ENCODE results near the gene KISS1. TPM values are rescaled to one million over a fixed set of nuclear protein-coding genes. Genes with fewer than 3 reads are reported as not detected.

Gene KISS1
- total RNA-seq, 1 experiment from 2014 or later = 0.35 TPM

- Mint-ChIP-seq H3K4me1 (no peaks in the 10 kb centered on the region), H3K36me3 (no peaks in the 10 kb centered on the region), H3K27ac (no peak overlapping the region), H3K27me3 (ENCODE audit: low read depth) (peaks cover 42% of the 10 kb centered on the region), H3K4me3 (no peak overlapping the region), H3K9me3 (peaks cover 23% of the 10 kb centered on the region)
- DNase-seq (ENCODE audit: low spot score) = no peak
- ATAC-seq = no peak
- TF ChIP-seq, protein P1, sequence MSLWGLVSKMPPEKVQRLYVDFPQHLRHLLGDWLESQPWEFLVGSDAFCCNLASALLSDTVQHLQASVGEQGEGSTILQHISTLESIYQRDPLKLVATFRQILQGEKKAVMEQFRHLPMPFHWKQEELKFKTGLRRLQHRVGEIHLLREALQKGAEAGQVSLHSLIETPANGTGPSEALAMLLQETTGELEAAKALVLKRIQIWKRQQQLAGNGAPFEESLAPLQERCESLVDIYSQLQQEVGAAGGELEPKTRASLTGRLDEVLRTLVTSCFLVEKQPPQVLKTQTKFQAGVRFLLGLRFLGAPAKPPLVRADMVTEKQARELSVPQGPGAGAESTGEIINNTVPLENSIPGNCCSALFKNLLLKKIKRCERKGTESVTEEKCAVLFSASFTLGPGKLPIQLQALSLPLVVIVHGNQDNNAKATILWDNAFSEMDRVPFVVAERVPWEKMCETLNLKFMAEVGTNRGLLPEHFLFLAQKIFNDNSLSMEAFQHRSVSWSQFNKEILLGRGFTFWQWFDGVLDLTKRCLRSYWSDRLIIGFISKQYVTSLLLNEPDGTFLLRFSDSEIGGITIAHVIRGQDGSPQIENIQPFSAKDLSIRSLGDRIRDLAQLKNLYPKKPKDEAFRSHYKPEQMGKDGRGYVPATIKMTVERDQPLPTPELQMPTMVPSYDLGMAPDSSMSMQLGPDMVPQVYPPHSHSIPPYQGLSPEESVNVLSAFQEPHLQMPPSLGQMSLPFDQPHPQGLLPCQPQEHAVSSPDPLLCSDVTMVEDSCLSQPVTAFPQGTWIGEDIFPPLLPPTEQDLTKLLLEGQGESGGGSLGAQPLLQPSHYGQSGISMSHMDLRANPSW (CRISPR knock-in tag; conservative IDR thresholded peaks at IDR 0.05; ENCODE audit: low read depth) = no peak
- TF ChIP-seq SOX15 (CRISPR knock-in tag; IDR thresholded peaks at IDR 0.05) = no peak
- TF ChIP-seq CBFB (CRISPR knock-in tag; IDR thresholded peaks at IDR 0.05; ENCODE audit: low read depth) = no peak
- no peak for TF ChIP-seq ZNF671 (CRISPR knock-in tag; IDR thresholded peaks at IDR 0.05)
- TF ChIP-seq NFYB (CRISPR knock-in tag; conservative IDR thresholded peaks at IDR 0.05; ENCODE audit: low read depth) = no peak
- TF ChIP-seq ATF3 (CRISPR knock-in tag; conservative IDR thresholded peaks at IDR 0.05) = no peak
- no peak for TF ChIP-seq GRHL2 (CRISPR knock-in tag; IDR thresholded peaks at IDR 0.05; ENCODE audit: insufficient replicate concordance, severe bottlenecking)
- no peak for TF ChIP-seq OVOL2 (CRISPR knock-in tag; IDR thresholded peaks at IDR 0.05; ENCODE audit: borderline replicate concordance)
- no peak for TF ChIP-seq NFE2L1 (CRISPR knock-in tag; IDR thresholded peaks at IDR 0.05)
- no peak for TF ChIP-seq FOXJ3 (CRISPR knock-in tag; IDR thresholded peaks at IDR 0.05; ENCODE audit: borderline replicate concordance)
- no peak for TF ChIP-seq PREB (CRISPR knock-in tag; IDR thresholded peaks at IDR 0.05; ENCODE audit: borderline replicate concordance)
- no peak for TF ChIP-seq ZNF512 (CRISPR knock-in tag; IDR thresholded peaks at IDR 0.05; ENCODE audit: borderline replicate concordance)
- no peak for TF ChIP-seq MAX (CRISPR knock-in tag; IDR thresholded peaks at IDR 0.05)
- TF ChIP-seq CREM (CRISPR knock-in tag; IDR thresholded peaks at IDR 0.05) = no peak
- no peak for TF ChIP-seq SMAD3 (CRISPR knock-in tag; IDR thresholded peaks at IDR 0.05; ENCODE audit: borderline replicate concordance)
- ChIA-PET POLR2A (no interaction called here), CTCF (interaction anchor here (1.5 to 4.9 kb wide), 3 partner anchors 12 to 30 kb away, joined by 3 to 20 read pairs (median 9); no protein-coding TSS in a partner anchor)
Observed at GRCh38 chr1:204177133-204177532, 19.2 kb downstream of the KISS1 start.

- ATAC-seq = no peak
- H3K4me3 Mint-ChIP-seq = no peak overlapping the region
- H3K9me3 Mint-ChIP-seq = peaks cover 28% of the 10 kb centered on the region
- no peak for DNase-seq (ENCODE audit: low spot score)
- H3K27ac Mint-ChIP-seq = no peak overlapping the region
- no peaks in the 10 kb centered on the region for H3K4me1 Mint-ChIP-seq
- peaks cover 45% of the 10 kb centered on the region for H3K27me3 Mint-ChIP-seq (ENCODE audit: low read depth)
- ChIA-PET CTCF (interaction anchor here (1.4 to 4.9 kb wide), 5 partner anchors 13 to 38 kb away, joined by 3 to 20 read pairs (median 5); partner anchors contain the start of gene GOLT1A), POLR2A (interaction anchor here (0.6 kb wide), 1 partner anchor 18 kb away, joined by 4 read pairs; no protein-coding TSS in a partner anchor)
- peaks cover 4% of the 10 kb centered on the region for H3K36me3 Mint-ChIP-seq
- TF ChIP-seq, protein P2, sequence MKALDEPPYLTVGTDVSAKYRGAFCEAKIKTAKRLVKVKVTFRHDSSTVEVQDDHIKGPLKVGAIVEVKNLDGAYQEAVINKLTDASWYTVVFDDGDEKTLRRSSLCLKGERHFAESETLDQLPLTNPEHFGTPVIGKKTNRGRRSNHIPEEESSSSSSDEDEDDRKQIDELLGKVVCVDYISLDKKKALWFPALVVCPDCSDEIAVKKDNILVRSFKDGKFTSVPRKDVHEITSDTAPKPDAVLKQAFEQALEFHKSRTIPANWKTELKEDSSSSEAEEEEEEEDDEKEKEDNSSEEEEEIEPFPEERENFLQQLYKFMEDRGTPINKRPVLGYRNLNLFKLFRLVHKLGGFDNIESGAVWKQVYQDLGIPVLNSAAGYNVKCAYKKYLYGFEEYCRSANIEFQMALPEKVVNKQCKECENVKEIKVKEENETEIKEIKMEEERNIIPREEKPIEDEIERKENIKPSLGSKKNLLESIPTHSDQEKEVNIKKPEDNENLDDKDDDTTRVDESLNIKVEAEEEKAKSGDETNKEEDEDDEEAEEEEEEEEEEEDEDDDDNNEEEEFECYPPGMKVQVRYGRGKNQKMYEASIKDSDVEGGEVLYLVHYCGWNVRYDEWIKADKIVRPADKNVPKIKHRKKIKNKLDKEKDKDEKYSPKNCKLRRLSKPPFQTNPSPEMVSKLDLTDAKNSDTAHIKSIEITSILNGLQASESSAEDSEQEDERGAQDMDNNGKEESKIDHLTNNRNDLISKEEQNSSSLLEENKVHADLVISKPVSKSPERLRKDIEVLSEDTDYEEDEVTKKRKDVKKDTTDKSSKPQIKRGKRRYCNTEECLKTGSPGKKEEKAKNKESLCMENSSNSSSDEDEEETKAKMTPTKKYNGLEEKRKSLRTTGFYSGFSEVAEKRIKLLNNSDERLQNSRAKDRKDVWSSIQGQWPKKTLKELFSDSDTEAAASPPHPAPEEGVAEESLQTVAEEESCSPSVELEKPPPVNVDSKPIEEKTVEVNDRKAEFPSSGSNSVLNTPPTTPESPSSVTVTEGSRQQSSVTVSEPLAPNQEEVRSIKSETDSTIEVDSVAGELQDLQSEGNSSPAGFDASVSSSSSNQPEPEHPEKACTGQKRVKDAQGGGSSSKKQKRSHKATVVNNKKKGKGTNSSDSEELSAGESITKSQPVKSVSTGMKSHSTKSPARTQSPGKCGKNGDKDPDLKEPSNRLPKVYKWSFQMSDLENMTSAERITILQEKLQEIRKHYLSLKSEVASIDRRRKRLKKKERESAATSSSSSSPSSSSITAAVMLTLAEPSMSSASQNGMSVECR (CRISPR knock-in tag; IDR thresholded peaks at IDR 0.05; ENCODE audit: borderline replicate concordance) = no peak
- no peak for TF ChIP-seq ZNF219 (CRISPR knock-in tag; IDR thresholded peaks at IDR 0.05; ENCODE audit: borderline replicate concordance)
- no peak for TF ChIP-seq ZNF671 (CRISPR knock-in tag; IDR thresholded peaks at IDR 0.05)
- no peak for TF ChIP-seq ZNF423 (CRISPR knock-in tag; IDR thresholded peaks at IDR 0.05)
- no peak for TF ChIP-seq ZNF263 (CRISPR knock-in tag; IDR thresholded peaks at IDR 0.05; ENCODE audit: low read depth)
- no peak for TF ChIP-seq CTCF (IDR thresholded peaks at IDR 0.05)
- no peak for TF ChIP-seq EMX1 (CRISPR knock-in tag; IDR thresholded peaks at IDR 0.05)
- no peak for TF ChIP-seq NFATC4 (CRISPR knock-in tag; IDR thresholded peaks at IDR 0.05)
- TF ChIP-seq CREB1 (CRISPR knock-in tag; IDR thresholded peaks at IDR 0.05) = no peak
- no peak for TF ChIP-seq CBFB (CRISPR knock-in tag; IDR thresholded peaks at IDR 0.05; ENCODE audit: low read depth)
Observed at GRCh38 chr1:204176049-204176448, 20.2 kb downstream of the KISS1 start.
